RWPE1 (cell line): Measurements from ENCODE around the gene OPTC.

Experiments used
- CTCF ChIA-PET: fragments of 350-600 bp; sonication (Branson Sonifier 250); formaldehyde crosslinking; extraction: SDS; loops from one replicate; lab custom pipeline; 2021; lab: Yijun Ruan, JAX
- POLR2A ChIA-PET: fragments of 400-600 bp; formaldehyde crosslinking; extraction: SDS; loops from one replicate; lab custom pipeline; 2020; ENCODE audit warnings: antibody characterized with exemption; ENCODE audit not compliant: low non-redundant PET; lab: Yijun Ruan, JAX
- DNase-seq: peaks from one replicate; pipeline ENCODE4 v3.0.0; 2012; ENCODE audit warnings: low spot score
- H3K27ac ChIP-seq: fragments of 450-650 bp; 2 replicates; pipeline ENCODE4 v1.5.1; 2017
- TF ChIP-seq, protein P1 (sequence below): fragments of 450-650 bp; conservative IDR thresholded peaks from 2 replicates; pipeline ENCODE4 v1.5.1; 2017; ENCODE audit warnings: low read depth, mild to moderate bottlenecking

Gene OPTC

GRCh38 chr1:203534526-203534925 lies 40.6 kb downstream of the OPTC start:
- TF ChIP-seq, protein P1, sequence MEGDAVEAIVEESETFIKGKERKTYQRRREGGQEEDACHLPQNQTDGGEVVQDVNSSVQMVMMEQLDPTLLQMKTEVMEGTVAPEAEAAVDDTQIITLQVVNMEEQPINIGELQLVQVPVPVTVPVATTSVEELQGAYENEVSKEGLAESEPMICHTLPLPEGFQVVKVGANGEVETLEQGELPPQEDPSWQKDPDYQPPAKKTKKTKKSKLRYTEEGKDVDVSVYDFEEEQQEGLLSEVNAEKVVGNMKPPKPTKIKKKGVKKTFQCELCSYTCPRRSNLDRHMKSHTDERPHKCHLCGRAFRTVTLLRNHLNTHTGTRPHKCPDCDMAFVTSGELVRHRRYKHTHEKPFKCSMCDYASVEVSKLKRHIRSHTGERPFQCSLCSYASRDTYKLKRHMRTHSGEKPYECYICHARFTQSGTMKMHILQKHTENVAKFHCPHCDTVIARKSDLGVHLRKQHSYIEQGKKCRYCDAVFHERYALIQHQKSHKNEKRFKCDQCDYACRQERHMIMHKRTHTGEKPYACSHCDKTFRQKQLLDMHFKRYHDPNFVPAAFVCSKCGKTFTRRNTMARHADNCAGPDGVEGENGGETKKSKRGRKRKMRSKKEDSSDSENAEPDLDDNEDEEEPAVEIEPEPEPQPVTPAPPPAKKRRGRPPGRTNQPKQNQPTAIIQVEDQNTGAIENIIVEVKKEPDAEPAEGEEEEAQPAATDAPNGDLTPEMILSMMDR: no peak
- ChIA-PET POLR2A (no interaction called here), CTCF (no interaction called here)
- DNase-seq: peak; percentile 86
- peak overlapping the region; percentile 89 for H3K27ac ChIP-seq

DNA sequence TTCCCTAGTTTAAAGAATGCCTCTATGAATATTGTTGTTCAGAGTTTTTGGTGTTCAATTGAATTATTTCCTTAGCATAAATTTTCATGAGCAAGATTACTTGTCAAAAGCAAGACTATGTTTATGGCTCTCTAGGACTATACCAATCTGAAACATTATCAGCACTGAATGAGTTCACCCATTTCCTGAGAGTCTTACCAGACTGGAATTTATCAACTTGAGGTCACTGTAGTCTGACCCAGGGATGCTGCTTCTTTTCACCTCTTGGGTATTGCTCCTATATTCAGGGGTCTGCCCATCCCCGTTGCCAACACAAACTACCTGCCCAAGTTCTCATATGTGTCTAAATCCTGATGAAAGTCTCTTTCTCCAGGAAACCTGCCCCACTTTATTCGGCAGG lies 42.6 kb downstream of the OPTC start:
- ChIA-PET CTCF (no interaction called here), POLR2A (no interaction called here)
- TF ChIP-seq, protein P1: no peak
- no peak for DNase-seq
- peak overlapping the region; percentile 37; the same call in 1 of the 2 replicates for H3K27ac ChIP-seq

DNA sequence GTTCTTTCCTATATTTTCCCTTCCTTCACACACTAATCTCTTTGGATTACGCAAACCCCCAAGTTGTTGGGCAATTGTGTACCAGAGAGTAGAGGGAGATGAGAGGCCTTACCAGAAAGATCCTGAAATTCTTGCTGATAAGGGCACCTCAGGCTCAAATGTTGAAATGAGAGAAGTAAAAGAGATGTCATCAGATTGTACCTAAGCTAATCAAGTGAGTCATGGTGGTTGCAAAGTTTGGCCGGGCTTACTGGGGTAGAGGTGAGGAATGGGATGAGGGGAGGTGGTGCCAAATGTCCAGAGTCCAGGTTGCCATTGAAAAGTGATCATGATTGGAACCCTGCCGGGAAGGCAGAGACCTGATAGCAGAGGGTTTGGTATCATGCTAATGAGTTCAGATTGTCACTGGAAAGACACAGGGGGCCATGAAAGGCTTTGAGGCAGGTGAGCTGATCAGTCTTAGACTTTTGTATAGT lies 43.1 kb downstream of the OPTC start:
- TF ChIP-seq, protein P1: no peak
- CTCF ChIA-PET: interaction anchor here (0.6 to 1.0 kb wide), 2 partner anchors 12 to 60 kb away, joined by 4 read pairs; no protein-coding TSS in a partner anchor
- POLR2A ChIA-PET: no interaction called here
- peak overlapping the region; percentile 61 for H3K27ac ChIP-seq
- DNase-seq: peak; percentile 53

- ChIA-PET CTCF (interaction anchor here (0.6 to 1.0 kb wide), 2 partner anchors 11 to 61 kb away, joined by 4 read pairs; no protein-coding TSS in a partner anchor), POLR2A (no interaction called here)
- TF ChIP-seq, protein P1: no peak
- DNase-seq: no peak
- H3K27ac ChIP-seq: no peak overlapping the region; the same call in 1 of the 2 replicates
Measured at GRCh38 chr1:203537806-203538464, 44.0 kb downstream of the OPTC start.

DNA sequence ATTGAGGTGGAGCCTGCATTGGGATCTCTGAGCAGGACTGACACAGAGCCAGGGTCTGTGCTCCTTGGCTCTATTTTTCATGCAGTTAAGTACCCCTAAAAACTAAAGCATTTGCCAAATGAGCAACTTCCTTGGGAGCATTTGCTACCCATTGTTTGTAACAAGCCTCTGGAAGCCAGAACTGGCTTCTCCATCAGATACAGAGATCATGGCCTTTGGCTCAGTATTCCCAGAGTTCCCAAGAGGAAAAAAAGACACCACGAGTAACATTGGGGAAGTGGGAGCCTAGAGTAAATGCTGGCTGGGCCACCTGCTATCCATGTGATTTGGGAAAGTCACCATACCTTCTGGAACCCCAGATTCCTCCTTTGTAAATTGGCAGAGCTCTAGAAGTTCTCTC lies 44.8 kb downstream of the OPTC start:
- CTCF ChIA-PET: no interaction called here
- no peak for DNase-seq
- TF ChIP-seq, protein P1: no peak
- no peak overlapping the region for H3K27ac ChIP-seq
- POLR2A ChIA-PET: no interaction called here

GRCh38 chr1:203539831-203540546 lies 46.0 kb downstream of the OPTC start:
- TF ChIP-seq, protein P1: no peak
- POLR2A ChIA-PET: no interaction called here
- no peak overlapping the region for H3K27ac ChIP-seq

More at GRCh38 chr1:203539831-203540546, 46.0 kb downstream of the OPTC start:
- DNase-seq: no peak
- CTCF ChIA-PET: no interaction called here
